GM13977 (cell line): ENCODE data around the gene AKNA.

Source experiments
- DNase-seq: peaks from one replicate; pipeline ENCODE4 v3.0.0; 2012; ENCODE audit warnings: low spot score
- CTCF ChIP-seq: IDR thresholded peaks from 2 replicates; pipeline ENCODE4 v1.5.1; 2012; ENCODE audit warnings: mild to moderate bottlenecking, control low read depth; ENCODE audit not compliant: insufficient read depth; ENCODE audit errors: extremely low read depth, missing control alignments
- in situ Hi-C: fragments of 300-500 bp; cut with MboI; formaldehyde crosslinking; loops from one replicate; pipeline ENCODE4 v1.12.0; 2022; ENCODE audit warnings: low sequenced_read_pairs, low pct_unique_long_range_greater_than_20kb, mixed read lengths, inconsistent platforms; ENCODE audit not compliant: unreplicated experiment

The AKNA gene

GRCh38 chr9:114291064-114291474 is 96.7 kb downstream of the AKNA start:
- peak; percentile 90 for TF ChIP-seq CTCF
- in situ Hi-C loops = loop anchor here (25.0 kb wide), 1 partner anchor 179 kb away; no protein-coding TSS in a partner anchor
- DNase-seq = peak; percentile 76

GRCh38 chr9:114290561-114290986 is 97.2 kb downstream of the AKNA start:
- in situ Hi-C loops = loop anchor here (25.0 kb wide), 1 partner anchor 178 kb away; no protein-coding TSS in a partner anchor
- TF ChIP-seq CTCF = no peak
- DNase-seq = no peak

- no peak for DNase-seq
- TF ChIP-seq CTCF = no peak
- in situ Hi-C loops = loop anchor here (25.0 kb wide), 1 partner anchor 178 kb away; no protein-coding TSS in a partner anchor
Observed at GRCh38 chr9:114289571-114290481, 98.0 kb downstream of the AKNA start.

- in situ Hi-C loops = loop anchor here (25.0 kb wide), 1 partner anchor 177 kb away; no protein-coding TSS in a partner anchor
- TF ChIP-seq CTCF = no peak
- DNase-seq = no peak
Observed at GRCh38 chr9:114289106-114289505, 98.7 kb downstream of the AKNA start.

- in situ Hi-C loops = loop anchor here (25.0 kb wide), 1 partner anchor 176 kb away; no protein-coding TSS in a partner anchor
- no peak for TF ChIP-seq CTCF
Observed at GRCh38 chr9:114288193-114289091, 99.3 kb downstream of the AKNA start.

GRCh38 chr9:114287763-114288192 is 100.0 kb downstream of the AKNA start:
- in situ Hi-C loops = loop anchor here (25.0 kb wide), 1 partner anchor 175 kb away; no protein-coding TSS in a partner anchor
- no peak for DNase-seq
- TF ChIP-seq CTCF = no peak

More at GRCh38 chr9:114288193-114289091, 99.3 kb downstream of the AKNA start:
- no peak for DNase-seq
